Measurements from ENCODE around the gene EIF3A. TPM values are rescaled to one million over a fixed set of nuclear protein-coding genes. Genes with fewer than 3 reads are reported as not detected.

Gene EIF3A
- total and polyA plus RNA-seq, 3 donors from 2014 or later = 71.1 to 97.0 (median 91.2) TPM

- intact Hi-C loops (cut with DNase I; ENCODE audit: low total_unique reads) = no loop called here
- 88 to 95% methylated on average over 3 of the region's 3 CpGs for WGBS, 2 donors
- Histone ChIP-seq H3K27me3 (no peaks in the 10 kb centered on the region), H3K9me3 (no peaks in the 10 kb centered on the region), H3K36me3 (ENCODE audit: low read depth, missing control alignments) (no peaks in the 10 kb centered on the region), H3K4me1 (no peaks in the 10 kb centered on the region), H3K4me3 (no peak overlapping the region), H3K27ac (no peak overlapping the region)
- DNase-seq = no peak
- TF ChIP-seq POLR2A (IDR thresholded peaks at IDR 0.05) (no peak), CTCF (IDR thresholded peaks at IDR 0.05) (no peak)
Measured at GRCh38 chr10:119051775-119052174, 28.8 kb downstream of the EIF3A start.

- intact Hi-C loops (cut with DNase I; ENCODE audit: low total_unique reads) = no loop called here
- Histone ChIP-seq H3K27ac (no peak overlapping the region), H3K27me3 (no peaks in the 10 kb centered on the region), H3K4me3 (no peak overlapping the region), H3K36me3 (ENCODE audit: low read depth, missing control alignments) (no peaks in the 10 kb centered on the region), H3K4me1 (no peaks in the 10 kb centered on the region), H3K9me3 (no peaks in the 10 kb centered on the region)
- WGBS, 2 donors = 94 to 95% methylated on average over 14 of the region's 14 CpGs
- TF ChIP-seq POLR2A (IDR thresholded peaks at IDR 0.05) (no peak), CTCF (IDR thresholded peaks at IDR 0.05) (no peak)
- no peak for DNase-seq
Measured at GRCh38 chr10:119049777-119050176, 30.8 kb downstream of the EIF3A start.

- TF ChIP-seq POLR2A (IDR thresholded peaks at IDR 0.05) = no peak
- TF ChIP-seq CTCF (IDR thresholded peaks at IDR 0.05) = no peak
- H3K36me3 ChIP-seq (ENCODE audit: low read depth, missing control alignments) = no peaks in the 10 kb centered on the region
- H3K4me3 ChIP-seq = no peak overlapping the region
- WGBS, 2 donors = 91 to 96% methylated on average over 5 of the region's 5 CpGs
- no peaks in the 10 kb centered on the region for H3K27me3 ChIP-seq
- H3K9me3 ChIP-seq = no peaks in the 10 kb centered on the region
- H3K4me1 ChIP-seq = no peaks in the 10 kb centered on the region
- intact Hi-C loops (cut with DNase I; ENCODE audit: low total_unique reads) = no loop called here
- H3K27ac ChIP-seq = no peak overlapping the region
- no peak for DNase-seq
Measured at GRCh38 chr10:119049361-119049760, 31.3 kb downstream of the EIF3A start.

GRCh38 chr10:119045561-119045960 is 35.1 kb downstream of the EIF3A start:
- WGBS, 2 donors = 73 to 78% methylated on average over 7 of the region's 7 CpGs
- Histone ChIP-seq H3K27ac (peak overlapping the region in 1 of 2 donors; percentile 4), H3K27me3 (no peaks in the 10 kb centered on the region), H3K4me1 (no peaks in the 10 kb centered on the region), H3K9me3 (no peaks in the 10 kb centered on the region), H3K4me3 (no peak overlapping the region), H3K36me3 (ENCODE audit: low read depth, missing control alignments) (no peaks in the 10 kb centered on the region)
- intact Hi-C loops (cut with DNase I; ENCODE audit: low total_unique reads) = no loop called here
- DNase-seq = no peak
- TF ChIP-seq CTCF (IDR thresholded peaks at IDR 0.05) = no peak
- TF ChIP-seq POLR2A (IDR thresholded peaks at IDR 0.05) = no peak

- no peak overlapping the region for H3K4me3 ChIP-seq
- H3K36me3 ChIP-seq (ENCODE audit: low read depth, missing control alignments) = no peaks in the 10 kb centered on the region
- no peaks in the 10 kb centered on the region for H3K9me3 ChIP-seq
- WGBS, 2 donors = 95 to 98% methylated on average over 26 of the region's 26 CpGs
- no peaks in the 10 kb centered on the region for H3K4me1 ChIP-seq
- DNase-seq = no peak
- H3K27ac ChIP-seq = no peak overlapping the region
- intact Hi-C loops (cut with DNase I; ENCODE audit: low total_unique reads) = no loop called here
- no peaks in the 10 kb centered on the region for H3K27me3 ChIP-seq
- TF ChIP-seq CTCF (IDR thresholded peaks at IDR 0.05) (no peak), POLR2A (IDR thresholded peaks at IDR 0.05) (no peak)
Measured at GRCh38 chr10:119042169-119042568, 38.4 kb downstream of the EIF3A start.

All from testis (tissue), 3 donors.